HCT116 (cell line): Measurements from ENCODE around the gene TAF4. TPM values are rescaled to one million over a fixed set of nuclear protein-coding genes. Genes with fewer than 3 reads are reported as not detected.
"Not testable (repeated sequence)": the region's sequence is repeated elsewhere in the genome, so short reads cannot be mapped to it uniquely, and the experiment has no call there.

Experiments used
- ATAC-seq: fragments of 200-7000 bp; cut with Tn5 transposase; 2 replicates; pipeline ENCODE4 v1.9.1; 2020; ENCODE audit warnings: mild to moderate bottlenecking, moderate library complexity
- BruUV-seq: library from RNA; stranded (reverse); fragments of 400-500 nt; replicated peaks from 2 replicates; lab custom pipeline; 2021; lab: Mats Ljungman, UMichigan
- CTCF ChIA-PET: fragments of 300-600 bp; sonication (Branson Sonifier 250); formaldehyde crosslinking; loops from one replicate; lab custom pipeline; 2021; ENCODE audit warnings: antibody characterized with exemption; lab: Charles Lee
- POLR2A ChIA-PET: fragments of 300-600, 350-600 bp; sonication (Branson Sonifier 250); formaldehyde crosslinking; loops from one replicate; lab custom pipeline; 2021; ENCODE audit warnings: antibody characterized with exemption; lab: Charles Lee
- RAD21 ChIA-PET, 2 experiments: fragments of 300-600 bp; sonication (Branson Sonifier 250); formaldehyde crosslinking; loops; one replicate each; lab custom pipeline; 2023; ENCODE audit warnings: low total read pairs in 2 of 2; ENCODE audit not compliant: uncharacterized antibody in 2 of 2, unreplicated experiment in 2 of 2, low non-redundant PET in 1 of 2; lab: Charles Lee
- DNase-seq: peaks from one replicate; pipeline ENCODE4 v3.0.0-alpha.2; 2010; ENCODE audit warnings: low read depth, low spot score
- H2AFZ ChIP-seq: fragments of 200-600 bp; shearing (Covaris generic), sonication (generic); 2 replicates; pipeline ENCODE4 v1.6.1; 2017; ENCODE audit warnings: low read depth, mixed run types, mixed read lengths, antibody characterized with exemption, low read length; ENCODE audit not compliant: poor library complexity, severe bottlenecking
- H3K27ac ChIP-seq: 2 replicates; pipeline ENCODE4 v1.5.1; 2012; ENCODE audit warnings: low read depth, low read length
- H3K27me3 ChIP-seq: fragments of 200-600 bp; sonication (generic); 2 replicates; pipeline ENCODE4 v1.6.1; 2016; ENCODE audit warnings: mixed run types, low read length, mixed read lengths; ENCODE audit not compliant: insufficient read depth
- H3K36me3 ChIP-seq, 2 experiments: fragments of 200-500 bp in 1 of 2; fragments of 200-600 bp in 1 of 2; sonication (Bioruptor generic) in 1 of 2; sonication (generic) in 1 of 2; 2 replicates each; pipeline versions ENCODE4 v1.5.1 to v1.6.1; 2014 to 2016; ENCODE audit warnings: low read length in 2 of 2, inconsistent platforms in 1 of 2, mixed read lengths in 1 of 2, mixed run types in 1 of 2; ENCODE audit not compliant: insufficient read depth in 2 of 2, control insufficient read depth in 1 of 2
- H3K4me1 ChIP-seq, 2 experiments: fragments of 200-600 bp in 1 of 2; sonication (generic) in 1 of 2; 2 replicates each; pipeline versions ENCODE4 v1.5.1 to v1.6.1; 2012 to 2017; ENCODE audit warnings: low read length in 2 of 2, inconsistent platforms in 1 of 2, mild to moderate bottlenecking in 1 of 2, mixed read lengths in 1 of 2, mixed run types in 1 of 2, moderate library complexity in 1 of 2; ENCODE audit not compliant: insufficient read depth in 2 of 2, control insufficient read depth in 1 of 2
- H3K4me2 ChIP-seq: fragments of 200-600 bp; sonication (generic); 2 replicates; pipeline ENCODE4 v1.6.1; 2017; ENCODE audit warnings: mixed run types, low read length, mixed read lengths
- H3K4me3 ChIP-seq, 2 experiments: fragments of 200-600 bp in 1 of 2; sonication (generic) in 1 of 2; replicated peaks in 1 of 2; 2 replicates each; pipeline ENCODE4 v1.5.1; 2011 to 2016; ENCODE audit warnings: low read length in 2 of 2, control low read depth in 1 of 2, low read depth in 1 of 2, mild to moderate bottlenecking in 1 of 2, mixed read lengths in 1 of 2, mixed run types in 1 of 2
- H3K79me2 ChIP-seq: fragments of 200-600 bp; sonication (generic); 2 replicates; pipeline ENCODE4 v1.6.1; 2017; ENCODE audit warnings: mild to moderate bottlenecking, mixed run types, low read length, moderate library complexity, mixed read lengths; ENCODE audit not compliant: insufficient read depth
- H3K9ac ChIP-seq: fragments of 200-600 bp; sonication (generic); 2 replicates; pipeline ENCODE4 v1.6.1; 2016; ENCODE audit warnings: low read length, mixed read lengths
- H3K9me2 ChIP-seq: fragments of 200-600 bp; sonication (generic), shearing (Covaris generic); 2 replicates; pipeline ENCODE4 v1.6.1; 2017; ENCODE audit warnings: mixed run types, mild to moderate bottlenecking, moderate library complexity; ENCODE audit not compliant: insufficient read depth
- H3K9me3 ChIP-seq, 2 experiments: fragments of 200-500 bp in 1 of 2; fragments of 200-600 bp in 1 of 2; sonication (Bioruptor generic) in 1 of 2; sonication (generic) in 1 of 2; 2 replicates each; pipeline ENCODE4 v1.6.1; 2014 to 2017; ENCODE audit warnings: low read length in 2 of 2, mixed read lengths in 2 of 2, inconsistent platforms in 1 of 2, low read depth in 1 of 2, mild to moderate bottlenecking in 1 of 2, mixed run types in 1 of 2, moderate library complexity in 1 of 2; ENCODE audit not compliant: control insufficient read depth in 1 of 2, insufficient read depth in 1 of 2
- H4K20me1 ChIP-seq: fragments of 200-600 bp; sonication (generic), shearing (Covaris generic); 2 replicates; pipeline ENCODE4 v1.6.1; 2017; ENCODE audit warnings: mixed run types, mild to moderate bottlenecking, moderate library complexity; ENCODE audit not compliant: insufficient read depth
- CBX3 ChIP-seq: IDR thresholded peaks from 2 replicates; pipeline ENCODE4 v1.6.1; 2012; ENCODE audit warnings: low read depth
- CEBPB ChIP-seq: IDR thresholded peaks from 2 replicates; pipeline ENCODE4 v1.6.1; 2012; ENCODE audit warnings: low read depth
- EZH2 ChIP-seq: fragments of 200-600 bp; sonication (generic); IDR thresholded peaks from 2 replicates; pipeline ENCODE4 v1.6.1; 2017; ENCODE audit warnings: antibody characterized with exemption, mixed run types
- EZH2phosphoT487 ChIP-seq: fragments of 200-600 bp; IDR thresholded peaks from 2 replicates; pipeline ENCODE4 v1.6.1; 2018; ENCODE audit warnings: antibody characterized with exemption, borderline replicate concordance
- FOSL1 ChIP-seq: IDR thresholded peaks from 2 replicates; pipeline ENCODE4 v1.6.1; 2012; ENCODE audit warnings: low read depth
- JUND ChIP-seq: IDR thresholded peaks from 2 replicates; pipeline ENCODE4 v1.6.1; 2012
- POLR2A ChIP-seq: IDR thresholded peaks from 2 replicates; pipeline ENCODE4 v1.7.0; 2011; ENCODE audit warnings: borderline replicate concordance; ENCODE audit not compliant: insufficient read depth, insufficient read length; ENCODE audit errors: extremely low read depth
- POLR2AphosphoS5 ChIP-seq: IDR thresholded peaks from 2 replicates; pipeline ENCODE4 v1.6.1; 2011; ENCODE audit warnings: mild to moderate bottlenecking, low read depth, low read length, moderate library complexity
- SP1 ChIP-seq: IDR thresholded peaks from 2 replicates; pipeline ENCODE4 v1.6.1; 2012; ENCODE audit warnings: low read depth
- SRF ChIP-seq: IDR thresholded peaks from 2 replicates; pipeline ENCODE4 v1.6.1; 2012; ENCODE audit warnings: low read depth
- TCF7L2 ChIP-seq: IDR thresholded peaks from 2 replicates; pipeline ENCODE4 v1.7.0; 2011; ENCODE audit warnings: borderline replicate concordance, inconsistent platforms; ENCODE audit not compliant: insufficient read depth, insufficient read length; ENCODE audit errors: extremely low read depth
- YY1 ChIP-seq: IDR thresholded peaks from 2 replicates; pipeline ENCODE4 v1.6.1; 2011; ENCODE audit warnings: low read length, low read depth, moderate library complexity, mild to moderate bottlenecking; ENCODE audit not compliant: insufficient replicate concordance; ENCODE audit errors: extremely low read depth
- ZNF274 ChIP-seq: fragments of 200-500 bp; sonication (Bioruptor generic); IDR thresholded peaks from 2 replicates; pipeline ENCODE4 v1.6.1; 2014; ENCODE audit warnings: mild to moderate bottlenecking, low read depth, low read length, inconsistent platforms
- intact Hi-C: fragments of 100-400 bp; cut with micrococcal nuclease; formaldehyde crosslinking; loops from 2 replicates; pipeline ENCODE4 v1.10.0; 2022
- total RNA-seq: library from RNA; stranded (reverse); gene quantifications from one replicate; pipeline ENCODE4 v1.2.1, GENCODE V29; 2021; ENCODE audit not compliant: unreplicated experiment
- TF ChIP-seq, protein P1 (sequence below), 3 experiments: fragments of 200-600 bp in 1 of 3; sonication (generic) in 1 of 3; IDR thresholded peaks in 2 of 3; conservative IDR thresholded peaks in 1 of 3; 2 replicates each; pipeline ENCODE4 v1.5.1; 2012 to 2017; ENCODE audit warnings: low read depth in 2 of 3, low read length in 2 of 3, antibody characterized with exemption in 1 of 3, borderline replicate concordance in 1 of 3, control low read depth in 1 of 3, mild to moderate bottlenecking in 1 of 3, mixed read lengths in 1 of 3, mixed run types in 1 of 3, moderate library complexity in 1 of 3; ENCODE audit not compliant: insufficient read depth in 1 of 3
- TF ChIP-seq, protein P2 (sequence below): IDR thresholded peaks from 2 replicates; pipeline ENCODE4 v1.6.1; 2012

Gene TAF4
- total RNA-seq, 1 experiment from 2014 or later: 26.8 TPM

DNA sequence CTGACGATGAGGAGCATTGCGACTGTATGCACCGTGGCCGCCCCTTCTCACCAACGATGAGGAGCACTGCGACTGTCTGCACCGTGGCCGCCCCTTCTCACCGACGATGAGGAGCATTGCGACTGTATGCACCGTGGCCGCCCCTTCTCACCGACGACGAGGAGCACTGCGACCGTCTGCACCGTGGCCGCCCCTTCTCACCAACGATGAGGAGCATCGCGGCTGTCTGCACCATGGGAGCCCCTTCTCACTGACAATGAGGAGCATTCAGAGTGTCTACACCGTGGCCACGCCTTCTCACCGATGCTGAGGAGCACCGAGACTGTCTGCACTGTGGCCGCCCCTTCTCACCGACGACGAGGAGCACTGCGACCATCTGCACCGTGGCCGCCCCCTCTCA is 120.7 kb downstream of the TAF4 start:
- H2AFZ ChIP-seq, intact Hi-C loops, RAD21 ChIA-PET, ATAC-seq, H3K4me3 ChIP-seq, DNase-seq, POLR2A ChIA-PET, H4K20me1 ChIP-seq, H3K27me3 ChIP-seq, H3K79me2 ChIP-seq, CTCF ChIA-PET, H3K9me2 ChIP-seq, BruUV-seq, H3K9me3 ChIP-seq, H3K9ac ChIP-seq, H3K4me1 ChIP-seq, H3K4me2 ChIP-seq, H3K36me3 ChIP-seq, H3K27ac ChIP-seq: not testable (repeated sequence)

DNA sequence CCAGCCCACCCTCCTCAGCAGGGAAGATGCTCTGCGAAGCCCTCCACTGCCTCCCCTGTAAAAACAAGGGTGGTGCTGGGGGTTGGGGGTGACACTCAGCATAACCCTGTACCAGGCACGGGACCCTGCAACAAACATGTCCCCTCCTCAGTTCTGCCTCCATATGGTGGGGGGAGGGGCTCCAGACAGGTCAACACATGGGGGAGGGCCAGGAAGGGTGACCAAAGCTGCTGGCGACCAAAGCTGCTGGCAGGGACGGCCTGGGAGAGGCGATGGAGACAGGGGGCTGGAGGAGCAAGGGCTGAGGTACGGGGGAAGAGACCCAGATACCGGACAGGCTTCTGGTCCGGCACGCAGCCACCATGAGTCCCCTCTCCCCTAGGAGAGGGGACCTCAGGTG is 123.2 kb downstream of the TAF4 start:
- ChIA-PET CTCF (no interaction called here), POLR2A (no interaction called here)
- H3K27ac ChIP-seq: no peak overlapping the region

More for the DNA sequence above, 123.2 kb downstream of the TAF4 start:
- Histone ChIP-seq H3K4me3 (no peak overlapping the region), H3K9me2 (no peaks in the 10 kb centered on the region), H4K20me1 (no peaks in the 10 kb centered on the region), H2AFZ (no peak overlapping the region), H3K27me3 (no peaks in the 10 kb centered on the region), H3K79me2 (no peaks in the 10 kb centered on the region), H3K9ac (no peak overlapping the region), H3K4me2 (no peak overlapping the region), H3K9me3 (no peaks in the 10 kb centered on the region), H3K4me1 (no peaks in the 10 kb centered on the region), H3K36me3 (no peaks in the 10 kb centered on the region)
- RAD21 ChIA-PET: no interaction called here
- DNase-seq (no peak), ATAC-seq (no peak)
- TF ChIP-seq JUND (no peak), SRF (no peak), EZH2 (no peak), POLR2AphosphoS5 (no peak), TCF7L2 (no peak), POLR2A (no peak), CEBPB (no peak), CBX3 (no peak), SP1 (no peak), ZNF274 (no peak), YY1 (no peak), FOSL1 (no peak), EZH2phosphoT487 (no peak)
- TF ChIP-seq, protein P1, sequence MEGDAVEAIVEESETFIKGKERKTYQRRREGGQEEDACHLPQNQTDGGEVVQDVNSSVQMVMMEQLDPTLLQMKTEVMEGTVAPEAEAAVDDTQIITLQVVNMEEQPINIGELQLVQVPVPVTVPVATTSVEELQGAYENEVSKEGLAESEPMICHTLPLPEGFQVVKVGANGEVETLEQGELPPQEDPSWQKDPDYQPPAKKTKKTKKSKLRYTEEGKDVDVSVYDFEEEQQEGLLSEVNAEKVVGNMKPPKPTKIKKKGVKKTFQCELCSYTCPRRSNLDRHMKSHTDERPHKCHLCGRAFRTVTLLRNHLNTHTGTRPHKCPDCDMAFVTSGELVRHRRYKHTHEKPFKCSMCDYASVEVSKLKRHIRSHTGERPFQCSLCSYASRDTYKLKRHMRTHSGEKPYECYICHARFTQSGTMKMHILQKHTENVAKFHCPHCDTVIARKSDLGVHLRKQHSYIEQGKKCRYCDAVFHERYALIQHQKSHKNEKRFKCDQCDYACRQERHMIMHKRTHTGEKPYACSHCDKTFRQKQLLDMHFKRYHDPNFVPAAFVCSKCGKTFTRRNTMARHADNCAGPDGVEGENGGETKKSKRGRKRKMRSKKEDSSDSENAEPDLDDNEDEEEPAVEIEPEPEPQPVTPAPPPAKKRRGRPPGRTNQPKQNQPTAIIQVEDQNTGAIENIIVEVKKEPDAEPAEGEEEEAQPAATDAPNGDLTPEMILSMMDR (IDR thresholded peaks at IDR 0.05 in 2 of 3, conservative IDR thresholded peaks at IDR 0.05 in 1 of 3; ENCODE audit: borderline replicate concordance in 1 of 3, insufficient read depth in 1 of 3, low read depth in 2 of 3, low read length in 2 of 3): no peak
- TF ChIP-seq, protein P2, sequence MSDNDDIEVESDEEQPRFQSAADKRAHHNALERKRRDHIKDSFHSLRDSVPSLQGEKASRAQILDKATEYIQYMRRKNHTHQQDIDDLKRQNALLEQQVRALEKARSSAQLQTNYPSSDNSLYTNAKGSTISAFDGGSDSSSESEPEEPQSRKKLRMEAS: no peak
- intact Hi-C loops: no loop called here
- no TSS peak for BruUV-seq
